ENCODE results near the gene CNNM3. TPM values are rescaled to one million over a fixed set of nuclear protein-coding genes. Genes with fewer than 3 reads are reported as not detected.
A peak's percentile ranks its signal among the peaks of the same experiment; 100 is the strongest.

Gene CNNM3
- total RNA-seq, 1 donor from 2014 or later: 14.7 TPM

DNA sequence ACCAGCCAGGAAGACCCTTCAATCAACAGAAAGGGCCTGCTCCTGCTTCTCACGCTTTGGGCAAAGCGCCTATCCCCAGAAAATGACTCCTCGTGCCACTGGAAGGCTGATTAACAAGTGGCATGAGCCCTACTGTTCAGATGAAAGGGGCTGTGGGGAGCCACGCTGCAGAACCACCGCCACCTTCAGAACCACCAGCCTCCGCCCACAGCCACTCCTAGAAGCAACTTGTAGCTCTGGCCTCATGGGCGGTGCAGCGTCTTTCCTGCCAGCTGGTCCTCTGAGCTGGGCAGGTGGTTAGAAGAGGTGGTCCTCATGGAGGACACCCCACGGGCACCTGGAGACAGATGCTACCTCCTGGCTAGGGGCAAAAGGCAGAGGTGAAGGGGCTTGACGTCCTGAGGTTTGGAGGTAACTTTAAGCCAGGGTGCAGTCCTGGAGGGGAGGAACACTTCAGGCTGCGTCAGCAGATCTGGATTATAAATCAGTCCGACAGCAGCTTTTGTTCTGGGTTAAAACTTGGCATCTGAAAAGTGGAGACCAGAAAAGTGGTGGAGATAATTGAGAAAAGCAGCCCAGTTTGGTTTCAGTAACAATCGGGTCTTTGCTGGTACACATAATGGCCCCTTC, 54.7 kb downstream of the CNNM3 start:
- H3K27ac Mint-ChIP-seq (ENCODE audit: unreplicated experiment): peak overlapping the region; percentile 86
- DNase-seq (ENCODE audit: low spot score): no peak

DNA sequence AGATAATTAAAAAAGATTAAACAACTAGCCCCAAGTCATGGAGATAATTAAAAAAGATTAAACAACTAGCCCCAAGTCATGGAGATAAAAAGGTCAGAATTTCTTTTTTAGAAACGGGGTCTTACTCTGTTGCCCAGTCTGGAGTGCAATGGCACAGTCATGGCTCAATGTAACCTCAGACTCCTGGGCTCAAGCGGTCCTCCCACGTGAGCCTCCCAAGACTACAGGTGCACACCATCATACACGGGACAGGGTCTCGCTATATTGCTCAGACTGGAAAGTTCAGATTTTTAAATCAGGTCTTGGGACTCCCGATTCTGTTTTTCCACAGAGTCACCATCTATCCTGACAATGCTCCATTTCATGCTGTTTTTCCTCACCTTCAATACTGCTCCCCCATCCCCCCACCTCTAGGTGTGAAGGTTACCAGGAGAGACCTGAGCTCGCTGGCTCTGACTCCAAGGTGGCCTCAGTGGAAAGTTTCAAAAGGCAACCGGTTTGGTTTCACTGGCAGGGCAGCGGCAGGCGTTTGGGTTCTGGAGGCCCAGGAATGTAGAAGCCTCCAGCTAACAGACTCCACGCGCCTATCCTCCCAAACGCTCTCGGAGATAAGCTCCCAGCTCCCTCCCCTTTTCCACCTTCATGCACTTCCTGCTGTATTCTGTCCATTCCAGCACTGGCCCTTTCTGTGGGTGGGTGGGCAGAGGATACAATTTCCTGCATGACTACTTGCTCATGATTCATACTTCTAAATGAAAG, 56.7 kb downstream of the CNNM3 start:
- Mint-ChIP-seq H3K36me3 (ENCODE audit: low read depth, unreplicated experiment) (peaks cover 17% of the 10 kb centered on the region), H3K4me1 (ENCODE audit: unreplicated experiment) (peaks cover 59% of the 10 kb centered on the region), H3K4me3 (ENCODE audit: unreplicated experiment) (peak overlapping the region; percentile 89), H3K27ac (ENCODE audit: unreplicated experiment) (peak overlapping the region; percentile 99), H3K9me3 (ENCODE audit: unreplicated experiment) (no peaks in the 10 kb centered on the region), H3K27me3 (ENCODE audit: unreplicated experiment) (peaks cover 23% of the 10 kb centered on the region)
- TF ChIP-seq, protein P1, sequence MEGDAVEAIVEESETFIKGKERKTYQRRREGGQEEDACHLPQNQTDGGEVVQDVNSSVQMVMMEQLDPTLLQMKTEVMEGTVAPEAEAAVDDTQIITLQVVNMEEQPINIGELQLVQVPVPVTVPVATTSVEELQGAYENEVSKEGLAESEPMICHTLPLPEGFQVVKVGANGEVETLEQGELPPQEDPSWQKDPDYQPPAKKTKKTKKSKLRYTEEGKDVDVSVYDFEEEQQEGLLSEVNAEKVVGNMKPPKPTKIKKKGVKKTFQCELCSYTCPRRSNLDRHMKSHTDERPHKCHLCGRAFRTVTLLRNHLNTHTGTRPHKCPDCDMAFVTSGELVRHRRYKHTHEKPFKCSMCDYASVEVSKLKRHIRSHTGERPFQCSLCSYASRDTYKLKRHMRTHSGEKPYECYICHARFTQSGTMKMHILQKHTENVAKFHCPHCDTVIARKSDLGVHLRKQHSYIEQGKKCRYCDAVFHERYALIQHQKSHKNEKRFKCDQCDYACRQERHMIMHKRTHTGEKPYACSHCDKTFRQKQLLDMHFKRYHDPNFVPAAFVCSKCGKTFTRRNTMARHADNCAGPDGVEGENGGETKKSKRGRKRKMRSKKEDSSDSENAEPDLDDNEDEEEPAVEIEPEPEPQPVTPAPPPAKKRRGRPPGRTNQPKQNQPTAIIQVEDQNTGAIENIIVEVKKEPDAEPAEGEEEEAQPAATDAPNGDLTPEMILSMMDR (IDR thresholded peaks at IDR 0.05; ENCODE audit: unreplicated experiment): no peak
- DNase-seq (ENCODE audit: low spot score): no peak

More for the DNA sequence above, 54.7 kb downstream of the CNNM3 start:
- Mint-ChIP-seq H3K36me3 (ENCODE audit: low read depth, unreplicated experiment) (peaks cover 31% of the 10 kb centered on the region), H3K4me3 (ENCODE audit: unreplicated experiment) (peak overlapping the region; percentile 94), H3K4me1 (ENCODE audit: unreplicated experiment) (peaks cover 64% of the 10 kb centered on the region), H3K27me3 (ENCODE audit: unreplicated experiment) (peaks cover 30% of the 10 kb centered on the region), H3K9me3 (ENCODE audit: unreplicated experiment) (no peaks in the 10 kb centered on the region)
- TF ChIP-seq, protein P1 (IDR thresholded peaks at IDR 0.05; ENCODE audit: unreplicated experiment): no peak

DNA sequence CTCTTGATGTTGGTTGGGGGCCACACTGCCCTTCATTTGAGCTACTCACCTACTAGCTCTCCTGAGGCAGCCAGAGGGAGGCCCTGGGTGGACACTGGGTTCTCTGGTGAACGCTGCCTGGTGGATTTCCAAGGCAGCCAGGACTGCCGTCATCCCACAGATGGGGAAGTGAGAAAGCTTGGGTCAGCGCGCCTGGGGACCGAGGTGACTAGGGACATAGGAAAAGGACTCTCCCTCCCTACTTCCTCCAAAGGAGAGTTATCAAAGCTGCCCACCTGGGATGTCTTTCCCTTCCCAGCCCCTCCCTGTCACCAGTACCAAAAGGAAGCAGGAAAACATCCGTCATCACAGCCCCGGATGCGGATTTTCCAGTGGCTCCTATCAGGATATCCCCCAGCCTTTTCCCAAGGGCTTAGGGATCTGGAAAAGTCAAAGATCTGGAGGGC, 57.6 kb downstream of the CNNM3 start:
- peaks cover 62% of the 10 kb centered on the region for H3K4me1 Mint-ChIP-seq (ENCODE audit: unreplicated experiment)
- H3K27me3 Mint-ChIP-seq (ENCODE audit: unreplicated experiment): peaks cover 21% of the 10 kb centered on the region
- peak; percentile 64 for DNase-seq (ENCODE audit: low spot score)
- peaks cover 12% of the 10 kb centered on the region for H3K36me3 Mint-ChIP-seq (ENCODE audit: low read depth, unreplicated experiment)
- no peaks in the 10 kb centered on the region for H3K9me3 Mint-ChIP-seq (ENCODE audit: unreplicated experiment)
- H3K4me3 Mint-ChIP-seq (ENCODE audit: unreplicated experiment): peak overlapping the region; percentile 89
- TF ChIP-seq, protein P1 (IDR thresholded peaks at IDR 0.05; ENCODE audit: unreplicated experiment): no peak
- H3K27ac Mint-ChIP-seq (ENCODE audit: unreplicated experiment): peak overlapping the region; percentile 99

DNA sequence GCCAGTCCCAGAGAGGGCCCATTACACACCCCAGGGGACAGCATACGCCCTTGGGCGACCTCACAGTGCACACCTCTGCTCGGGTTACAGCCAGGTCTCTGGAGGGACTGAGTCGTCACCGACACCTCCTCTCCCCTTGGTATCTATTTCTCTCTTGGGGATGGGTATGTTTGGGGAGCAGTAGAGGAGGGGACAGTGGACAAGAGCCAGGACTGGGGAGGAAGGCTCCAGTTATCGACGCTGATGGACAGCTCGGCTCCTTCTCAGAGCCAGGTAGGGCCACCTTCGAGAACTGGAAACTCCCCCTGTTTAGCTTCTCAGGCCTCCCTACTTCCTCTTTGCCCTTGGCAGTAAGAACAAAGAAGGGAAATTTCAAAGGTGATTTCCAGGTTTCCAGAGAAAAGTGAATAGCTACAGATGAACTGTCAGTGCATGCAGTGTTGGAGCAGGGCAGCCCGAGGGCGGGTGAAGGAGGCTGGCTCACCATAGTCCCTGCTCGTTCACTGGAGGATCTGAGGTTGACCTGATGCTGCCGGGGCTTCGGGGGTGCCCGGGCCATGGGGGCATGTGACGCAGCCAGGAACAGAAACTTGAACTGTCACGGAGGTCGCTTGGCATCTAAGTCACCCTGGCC, 58.2 kb downstream of the CNNM3 start:
- peaks cover 66% of the 10 kb centered on the region for H3K4me1 Mint-ChIP-seq (ENCODE audit: unreplicated experiment)
- DNase-seq (ENCODE audit: low spot score): no peak
- peak overlapping the region; percentile 99 for H3K27ac Mint-ChIP-seq (ENCODE audit: unreplicated experiment)
- peak overlapping the region; percentile 83 for H3K4me3 Mint-ChIP-seq (ENCODE audit: unreplicated experiment)
- peaks cover 23% of the 10 kb centered on the region for H3K27me3 Mint-ChIP-seq (ENCODE audit: unreplicated experiment)
- peaks cover 12% of the 10 kb centered on the region for H3K36me3 Mint-ChIP-seq (ENCODE audit: low read depth, unreplicated experiment)
- TF ChIP-seq, protein P1 (IDR thresholded peaks at IDR 0.05; ENCODE audit: unreplicated experiment): no peak
- H3K9me3 Mint-ChIP-seq (ENCODE audit: unreplicated experiment): no peaks in the 10 kb centered on the region

All from endothelial cell (in vitro differentiated cells).